Mucosa of descending colon (tissue), 3 donors: ENCODE measurements around the gene PIK3R5. TPM values are rescaled to one million over a fixed set of nuclear protein-coding genes. Genes with fewer than 3 reads are reported as not detected.

Experiments
- ATAC-seq: fragments of 200-7000 bp; cut with Tn5 transposase; one replicate; pipeline ENCODE4 v1.9.1; 2020; ENCODE audit warnings: mild to moderate bottlenecking, moderate library complexity
- DNase-seq, 3 donors: peaks; one replicate each; pipeline ENCODE4 v3.0.0-alpha.2; 2020
- H3K36me3 ChIP-seq: fragments of 200-600 bp; one replicate; pipeline ENCODE4 v1.8.0; 2021; ENCODE audit warnings: low read depth, mild to moderate bottlenecking
- H3K4me1 ChIP-seq: fragments of 200-600 bp; one replicate; pipeline ENCODE4 v1.8.0; 2021; ENCODE audit warnings: low read depth, mild to moderate bottlenecking
- H3K4me3 ChIP-seq: fragments of 200-600 bp; one replicate; pipeline ENCODE4 v1.8.0; 2021; ENCODE audit warnings: mild to moderate bottlenecking
- H3K9me3 ChIP-seq: fragments of 200-600 bp; one replicate; pipeline ENCODE4 v1.8.0; 2021; ENCODE audit warnings: mild to moderate bottlenecking
- CTCF ChIP-seq: fragments of 200-600 bp; IDR thresholded peaks from one replicate; pipeline ENCODE4 v1.8.0; 2022; ENCODE audit warnings: antibody characterized with exemption, mild to moderate bottlenecking
- intact Hi-C, 2 donors: fragments of 100-400 bp; cut with DNase I in 1 of 2; cut with micrococcal nuclease in 1 of 2; formaldehyde crosslinking; loops; one replicate each; pipeline versions ENCODE4 v1.11.0 to v1.11.1; 2022; cut with DNase I, micrococcal nuclease
- total RNA-seq, 3 donors: library from RNA; stranded (reverse); fragmentation: NEBNext Ultra II Directional in 2 of 3; extraction: Animal tissue kit (Norgen Biotek cat#: 25700) in 2 of 3; gene quantifications; one replicate each; pipeline versions ENCODE4 v1.2.1 to v1.2.4, GENCODE V29; 2021 to 2023
- donor health status: DM: no; HTN: no; CAD: no; lungs with moderate emphysema.
- donor health status: DM: no; HTN: no; CAD: no.
- donor health status: DM: no; HTN: yes; CAD: no.

Gene PIK3R5
- total RNA-seq, 3 donors from 2014 or later, result 2.7 to 10.4 (median 6.8) TPM

- no peak overlapping the region for H3K4me3 ChIP-seq
- H3K9me3 ChIP-seq, result peaks cover 5% of the 10 kb centered on the region
- ATAC-seq, result no peak
- intact Hi-C loops, result no loop called here
- TF ChIP-seq CTCF, result no peak
- H3K4me1 ChIP-seq, result no peaks in the 10 kb centered on the region
- no peaks in the 10 kb centered on the region for H3K36me3 ChIP-seq
- no peak for DNase-seq
These were observed 136.2 kb downstream of the PIK3R5 start for GRCh38 chr17:8829036-8829941.

Other genes starting within 250 kb of the PIK3R5 start
- gene CCDC42, start 220.9 kb downstream of the PIK3R5 start, total RNA-seq, result not detected
- gene SPDYE4, start 207.2 kb downstream of the PIK3R5 start, total RNA-seq, result not detected
- 1 to 10 TPM; 2.0 to 6.1 (median 5.6) TPM for gene MFSD6L, start 166.3 kb downstream of the PIK3R5 start, total RNA-seq
- gene PIK3R6, start 98.0 kb downstream of the PIK3R5 start, total RNA-seq, result 1 to 10 TPM in 2 of 3 donors, under 1 TPM in 1; 0.32 to 1.9 (median 1.7) TPM
- gene NTN1, start 55.8 kb upstream of the PIK3R5 start, total RNA-seq, result 10 to 100 TPM in 1 of 3 donors, 1 to 10 TPM in 2; 3.7 to 61.8 (median 4.0) TPM